Ovary (tissue), 3 donors: ENCODE results near the gene ARPIN.

Experiments used
- POLR2A ChIP-seq: fragments of 450-650 bp; IDR thresholded peaks from one replicate; pipeline ENCODE4 v1.6.1; 2017; ENCODE audit warnings: antibody characterized with exemption, mild to moderate bottlenecking, moderate library complexity
- TF ChIP-seq, protein P1 (sequence below), 3 donors: fragments of 450-650 bp in 2 of 3; fragments of 200-600 bp in 1 of 3; IDR thresholded peaks; one replicate each; pipeline versions ENCODE4 v1.5.1 to v1.8.0; 2016 to 2022; ENCODE audit warnings: antibody characterized with exemption in 3 of 3, mild to moderate bottlenecking in 1 of 3
- donor health status: DM: no; HTN: no; CAD: no.

DNA sequence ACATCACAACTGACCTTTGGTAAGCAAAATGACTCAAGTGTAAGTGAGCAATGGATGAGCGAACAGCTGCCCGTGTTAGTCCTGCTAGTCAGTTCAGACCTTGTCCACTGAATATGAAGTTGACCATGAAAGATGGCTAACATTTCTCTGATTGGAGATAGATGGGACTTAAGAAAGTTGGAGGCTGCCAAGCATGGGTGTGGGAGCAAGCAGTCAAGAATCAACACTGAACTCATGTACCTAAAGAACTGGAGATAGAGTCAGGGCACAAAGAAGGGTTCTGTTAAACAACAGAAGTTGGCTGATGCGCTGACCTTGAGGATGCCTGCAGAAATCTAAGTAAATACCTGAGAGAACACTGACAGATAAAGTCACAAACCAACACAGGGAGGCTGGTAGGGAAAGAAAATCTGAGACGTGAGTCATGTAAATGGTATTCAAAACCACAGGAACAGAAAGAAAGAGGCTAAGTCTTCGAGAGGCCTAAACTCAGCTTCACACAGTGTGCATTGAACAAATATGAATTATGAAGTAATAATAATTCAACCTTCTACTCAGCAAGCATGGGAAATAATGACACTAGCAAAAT, 67.4 kb downstream of the ARPIN start:
- TF ChIP-seq, protein P1, sequence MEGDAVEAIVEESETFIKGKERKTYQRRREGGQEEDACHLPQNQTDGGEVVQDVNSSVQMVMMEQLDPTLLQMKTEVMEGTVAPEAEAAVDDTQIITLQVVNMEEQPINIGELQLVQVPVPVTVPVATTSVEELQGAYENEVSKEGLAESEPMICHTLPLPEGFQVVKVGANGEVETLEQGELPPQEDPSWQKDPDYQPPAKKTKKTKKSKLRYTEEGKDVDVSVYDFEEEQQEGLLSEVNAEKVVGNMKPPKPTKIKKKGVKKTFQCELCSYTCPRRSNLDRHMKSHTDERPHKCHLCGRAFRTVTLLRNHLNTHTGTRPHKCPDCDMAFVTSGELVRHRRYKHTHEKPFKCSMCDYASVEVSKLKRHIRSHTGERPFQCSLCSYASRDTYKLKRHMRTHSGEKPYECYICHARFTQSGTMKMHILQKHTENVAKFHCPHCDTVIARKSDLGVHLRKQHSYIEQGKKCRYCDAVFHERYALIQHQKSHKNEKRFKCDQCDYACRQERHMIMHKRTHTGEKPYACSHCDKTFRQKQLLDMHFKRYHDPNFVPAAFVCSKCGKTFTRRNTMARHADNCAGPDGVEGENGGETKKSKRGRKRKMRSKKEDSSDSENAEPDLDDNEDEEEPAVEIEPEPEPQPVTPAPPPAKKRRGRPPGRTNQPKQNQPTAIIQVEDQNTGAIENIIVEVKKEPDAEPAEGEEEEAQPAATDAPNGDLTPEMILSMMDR (IDR thresholded peaks at IDR 0.05): no peak
- no peak for TF ChIP-seq POLR2A
